DND-41 (cell line): Measurements from ENCODE around the gene SEPTIN10.

Experiments
- CTCF ChIP-seq: IDR thresholded peaks from 2 replicates; pipeline ENCODE4 v1.5.1; 2012; ENCODE audit warnings: borderline replicate concordance, low read length, moderate library complexity, mild to moderate bottlenecking; ENCODE audit not compliant: poor library complexity, severe bottlenecking; ENCODE audit errors: extremely low read depth
- EZH2 ChIP-seq: IDR thresholded peaks from 3 replicates; pipeline ENCODE4 v1.6.1; 2012; ENCODE audit warnings: borderline replicate concordance, low read depth, mild to moderate bottlenecking, moderate library complexity, low read length, inconsistent platforms; ENCODE audit not compliant: severe bottlenecking

- TF ChIP-seq EZH2: no peak
- TF ChIP-seq CTCF: no peak
Observed at GRCh38 chr2:109503191-109503590, 110.6 kb downstream of the SEPTIN10 start.
